ENCODE data around the gene CYB561D2. TPM values are rescaled to one million over a fixed set of nuclear protein-coding genes. Genes with fewer than 3 reads are reported as not detected.

CYB561D2 gene
- total and polyA plus RNA-seq, 4 experiments from 2014 or later: 39.6 to 68.3 (median 53.1) TPM

- Histone ChIP-seq H3K27ac (ENCODE audit: low read depth, low read length) (no peak overlapping the region), H3K4me3 (ENCODE audit: low read length in 2 of 2) (no peak overlapping the region), H3K36me3 (ENCODE audit: insufficient read depth, low read length) (no peaks in the 10 kb centered on the region), H3K27me3 (ENCODE audit: insufficient read depth, low read length) (no peaks in the 10 kb centered on the region), H3K9me3 (ENCODE audit: control insufficient read depth in 1 of 2, low read length in 2 of 2) (no peaks in the 10 kb centered on the region), H3K4me1 (ENCODE audit: insufficient read depth, low read length) (no peaks in the 10 kb centered on the region)
- Mint-ChIP-seq H3K4me1 (peaks cover 0 to 2% (median 0%) of the 10 kb centered on the region in 4 donors), H3K27ac (peak overlapping the region in 1 of 7 donors; percentile 24), H3K36me3 (no peaks in the 10 kb centered on the region), H3K9me3 (no peaks in the 10 kb centered on the region), H3K4me3 (no peak overlapping the region), H3K27me3 (no peaks in the 10 kb centered on the region)
- CTCF ChIA-PET (ENCODE audit: partially characterized antibody): no interaction called here
- DNase-seq: peak in 1 of 5 donors; percentile 27
- POLR2A ChIA-PET (ENCODE audit: partially characterized antibody): no interaction called here
- intact Hi-C loops (cut with micrococcal nuclease): no loop called here
These were observed 40.0 kb downstream of the CYB561D2 start for GRCh38 chr3:50390508-50391224.

GRCh38 chr3:50392101-50392715, 41.5 kb downstream of the CYB561D2 start:
- H3K36me3 ChIP-seq (ENCODE audit: insufficient read depth, low read length): no peaks in the 10 kb centered on the region
- H3K36me3 Mint-ChIP-seq: no peaks in the 10 kb centered on the region
- DNase-seq: peak in 1 of 5 donors; percentile 22
- ChIA-PET CTCF (ENCODE audit: partially characterized antibody) (no interaction called here), POLR2A (ENCODE audit: partially characterized antibody) (interaction anchor here (1.2 kb wide), 1 partner anchor 27 kb away, joined by 3 read pairs; no protein-coding TSS in a partner anchor)
- no peaks in the 10 kb centered on the region for H3K9me3 ChIP-seq (ENCODE audit: control insufficient read depth in 1 of 2, low read length in 2 of 2)
- no peaks in the 10 kb centered on the region for H3K9me3 Mint-ChIP-seq
- H3K27me3 ChIP-seq (ENCODE audit: insufficient read depth, low read length): no peaks in the 10 kb centered on the region
- H3K27ac ChIP-seq (ENCODE audit: low read depth, low read length): no peak overlapping the region
- intact Hi-C loops (cut with micrococcal nuclease): no loop called here
- peaks cover 0 to 4% (median under 1%) of the 10 kb centered on the region in 4 donors for H3K4me1 Mint-ChIP-seq
- H3K4me3 ChIP-seq (ENCODE audit: low read length in 2 of 2): no peak overlapping the region
- H3K27me3 Mint-ChIP-seq: no peaks in the 10 kb centered on the region
- H3K27ac Mint-ChIP-seq: peak overlapping the region in 1 of 7 donors; percentile 70
- no peaks in the 10 kb centered on the region for H3K4me1 ChIP-seq (ENCODE audit: insufficient read depth, low read length)
- no peak overlapping the region for H3K4me3 Mint-ChIP-seq

GRCh38 chr3:50393061-50393460, 42.4 kb downstream of the CYB561D2 start:
- Mint-ChIP-seq H3K9me3 (no peaks in the 10 kb centered on the region), H3K27ac (no peak overlapping the region), H3K4me3 (no peak overlapping the region), H3K27me3 (no peaks in the 10 kb centered on the region), H3K36me3 (no peaks in the 10 kb centered on the region), H3K4me1 (peaks cover 0 to 4% (median under 1%) of the 10 kb centered on the region in 4 donors)
- ChIA-PET POLR2A (ENCODE audit: partially characterized antibody) (no interaction called here), CTCF (ENCODE audit: partially characterized antibody) (no interaction called here)
- H3K4me3 ChIP-seq (ENCODE audit: low read length in 2 of 2): no peak overlapping the region
- H3K9me3 ChIP-seq (ENCODE audit: control insufficient read depth in 1 of 2, low read length in 2 of 2): no peaks in the 10 kb centered on the region
- no peak overlapping the region for H3K27ac ChIP-seq (ENCODE audit: low read depth, low read length)
- DNase-seq: peak in 1 of 5 donors; percentile 9
- H3K27me3 ChIP-seq (ENCODE audit: insufficient read depth, low read length): no peaks in the 10 kb centered on the region
- H3K4me1 ChIP-seq (ENCODE audit: insufficient read depth, low read length): no peaks in the 10 kb centered on the region
- intact Hi-C loops (cut with micrococcal nuclease): no loop called here
- H3K36me3 ChIP-seq (ENCODE audit: insufficient read depth, low read length): no peaks in the 10 kb centered on the region

- Mint-ChIP-seq H3K4me1 (peaks cover 0 to 4% (median 3%) of the 10 kb centered on the region in 4 donors), H3K9me3 (no peaks in the 10 kb centered on the region), H3K27me3 (no peaks in the 10 kb centered on the region), H3K36me3 (no peaks in the 10 kb centered on the region), H3K4me3 (no peak overlapping the region), H3K27ac (no peak overlapping the region)
- no peak overlapping the region for H3K27ac ChIP-seq (ENCODE audit: low read depth, low read length)
- H3K36me3 ChIP-seq (ENCODE audit: insufficient read depth, low read length): no peaks in the 10 kb centered on the region
- ChIA-PET CTCF (ENCODE audit: partially characterized antibody) (no interaction called here), POLR2A (ENCODE audit: partially characterized antibody) (no interaction called here)
- intact Hi-C loops (cut with micrococcal nuclease): no loop called here
- no peaks in the 10 kb centered on the region for H3K27me3 ChIP-seq (ENCODE audit: insufficient read depth, low read length)
- no peaks in the 10 kb centered on the region for H3K4me1 ChIP-seq (ENCODE audit: insufficient read depth, low read length)
- DNase-seq: no peak
- no peak overlapping the region for H3K4me3 ChIP-seq (ENCODE audit: low read length in 2 of 2)
- no peaks in the 10 kb centered on the region for H3K9me3 ChIP-seq (ENCODE audit: control insufficient read depth in 1 of 2, low read length in 2 of 2)
These were observed 44.6 kb downstream of the CYB561D2 start for GRCh38 chr3:50395070-50395860.

- Mint-ChIP-seq H3K27me3 (no peaks in the 10 kb centered on the region), H3K4me3 (no peak overlapping the region), H3K27ac (no peak overlapping the region), H3K9me3 (no peaks in the 10 kb centered on the region), H3K4me1 (peaks cover 0 to 4% (median 3%) of the 10 kb centered on the region in 4 donors), H3K36me3 (no peaks in the 10 kb centered on the region)
- DNase-seq: no peak
- no peaks in the 10 kb centered on the region for H3K4me1 ChIP-seq (ENCODE audit: insufficient read depth, low read length)
- no peaks in the 10 kb centered on the region for H3K36me3 ChIP-seq (ENCODE audit: insufficient read depth, low read length)
- no peaks in the 10 kb centered on the region for H3K9me3 ChIP-seq (ENCODE audit: control insufficient read depth in 1 of 2, low read length in 2 of 2)
- ChIA-PET POLR2A (ENCODE audit: partially characterized antibody) (no interaction called here), CTCF (ENCODE audit: partially characterized antibody) (no interaction called here)
- no peaks in the 10 kb centered on the region for H3K27me3 ChIP-seq (ENCODE audit: insufficient read depth, low read length)
- intact Hi-C loops (cut with micrococcal nuclease): no loop called here
- H3K27ac ChIP-seq (ENCODE audit: low read depth, low read length): no peak overlapping the region
- no peak overlapping the region for H3K4me3 ChIP-seq (ENCODE audit: low read length in 2 of 2)
These were observed 45.8 kb downstream of the CYB561D2 start for GRCh38 chr3:50396502-50396901.

- no peak overlapping the region for H3K27ac Mint-ChIP-seq
- H3K4me1 ChIP-seq (ENCODE audit: insufficient read depth, low read length): no peaks in the 10 kb centered on the region
- H3K27me3 ChIP-seq (ENCODE audit: insufficient read depth, low read length): no peaks in the 10 kb centered on the region
- H3K9me3 ChIP-seq (ENCODE audit: control insufficient read depth in 1 of 2, low read length in 2 of 2): no peaks in the 10 kb centered on the region
- H3K36me3 Mint-ChIP-seq: no peaks in the 10 kb centered on the region
- DNase-seq: peak in 1 of 5 donors; percentile 3
- H3K27ac ChIP-seq (ENCODE audit: low read depth, low read length): no peak overlapping the region
- no peaks in the 10 kb centered on the region for H3K36me3 ChIP-seq (ENCODE audit: insufficient read depth, low read length)
- peaks cover 0 to 3% (median 0%) of the 10 kb centered on the region in 4 donors for H3K4me1 Mint-ChIP-seq
- ChIA-PET POLR2A (ENCODE audit: partially characterized antibody) (no interaction called here), CTCF (ENCODE audit: partially characterized antibody) (interaction anchor here (0.6 to 1.4 kb wide), 3 partner anchors 10 to 926 kb away, joined by 3 read pairs; no protein-coding TSS in a partner anchor)
- H3K27me3 Mint-ChIP-seq: peaks cover 1 to 4% of the 10 kb centered on the region in 2 donors
- H3K4me3 ChIP-seq (ENCODE audit: low read length in 2 of 2): no peak overlapping the region
- peaks cover 0 to 3% (median 0%) of the 10 kb centered on the region in 8 donors for H3K9me3 Mint-ChIP-seq
- H3K4me3 Mint-ChIP-seq: no peak overlapping the region
- intact Hi-C loops (cut with micrococcal nuclease): no loop called here
These were observed 51.4 kb downstream of the CYB561D2 start for GRCh38 chr3:50401978-50402595.

All from CD4-positive, alpha-beta memory T cell (primary cell).